Right lobe of liver (tissue), 4 donors: ENCODE data around the gene RHBG.

ENCODE experiments used
- CTCF ChIP-seq, 4 donors: fragments of 200-600 bp in 3 of 4; fragments of 450-650 bp in 1 of 4; IDR thresholded peaks; one replicate each; pipeline versions ENCODE4 v1.5.1 to v1.8.0; 2016 to 2022; ENCODE audit warnings: antibody characterized with exemption in 4 of 4, mild to moderate bottlenecking in 2 of 4
- POLR2A ChIP-seq: fragments of 450-650 bp; IDR thresholded peaks from one replicate; pipeline ENCODE4 v1.6.1; 2017; ENCODE audit warnings: antibody characterized with exemption, mild to moderate bottlenecking
- donor health status: DM: no; HTN: no; CAD: no.
- donor health status: DM: no; HTN: no; CAD: no.
- donor health status: DM: no; HTN: yes; CAD: no.

GRCh38 chr1:156376146-156376545 lies 7.1 kb downstream of the RHBG start:
- TF ChIP-seq CTCF (IDR thresholded peaks at IDR 0.05) (no peak), POLR2A (no peak)
